Aorta (tissue), 5 donors: ENCODE measurements around the gene MON2. TPM values are rescaled to one million over a fixed set of nuclear protein-coding genes. Genes with fewer than 3 reads are reported as not detected.
"Not testable (repeated sequence)": the region's sequence is repeated elsewhere in the genome, so short reads cannot be mapped to it uniquely, and the experiment has no call there.

ENCODE experiments used
- ATAC-seq: fragments of 200-7000 bp; cut with Tn5 transposase; one replicate; pipeline ENCODE4 v1.9.1; 2022; ENCODE audit warnings: moderate library complexity; ENCODE audit not compliant: low FRiP score
- DNase-seq, 2 donors: peaks; one replicate each; pipeline ENCODE4 v3.0.0-alpha.2; 2020
- H3K27ac ChIP-seq, 2 donors: one replicate each; pipeline ENCODE4 v1.5.1; 2013; ENCODE audit warnings: low read length in 2 of 2, mild to moderate bottlenecking in 2 of 2, moderate library complexity in 2 of 2, control low read depth in 1 of 2, inconsistent platforms in 1 of 2, low read depth in 1 of 2
- H3K27me3 ChIP-seq, 2 donors: one replicate each; pipeline ENCODE4 v1.6.1; 2013; ENCODE audit warnings: control low read depth in 1 of 2, low read length in 1 of 2, mild to moderate bottlenecking in 1 of 2, moderate library complexity in 1 of 2; ENCODE audit not compliant: insufficient read depth in 2 of 2, control insufficient read depth in 1 of 2
- H3K36me3 ChIP-seq, 2 donors: one replicate each; pipeline ENCODE4 v1.6.1; 2013; ENCODE audit warnings: control low read depth in 1 of 2, low read length in 1 of 2, mild to moderate bottlenecking in 1 of 2; ENCODE audit not compliant: insufficient read depth in 2 of 2, control insufficient read depth in 1 of 2
- H3K4me1 ChIP-seq, 2 donors: one replicate each; pipeline ENCODE4 v1.6.1; 2013; ENCODE audit warnings: low read length in 2 of 2, control low read depth in 1 of 2, mild to moderate bottlenecking in 1 of 2, moderate library complexity in 1 of 2; ENCODE audit not compliant: insufficient read depth in 2 of 2, control insufficient read depth in 1 of 2
- H3K4me3 ChIP-seq, 2 donors: one replicate each; pipeline ENCODE4 v1.5.1; 2013; ENCODE audit warnings: low read length in 2 of 2, control low read depth in 1 of 2, mild to moderate bottlenecking in 1 of 2
- H3K9me3 ChIP-seq: one replicate; pipeline ENCODE4 v1.6.1; 2013; ENCODE audit warnings: mild to moderate bottlenecking, low read length; ENCODE audit not compliant: control insufficient read depth
- WGBS, 2 donors: extraction: QIAGEN DNeasy Blood & Tissue Kit; methylation state at CpG; one replicate each; pipeline ENCODE4 v1.1.7; 2013; 5-methylcytosine and 5-hydroxymethylcytosine counted together
- intact Hi-C, 2 donors: fragments of 100-400 bp; cut with DNase I; formaldehyde crosslinking; loops; one replicate each; pipeline versions ENCODE4 v1.14.2 to v1.15.0; 2022
- polyA plus RNA-seq, 2 donors: library from polyadenylated mRNA; stranded (reverse); fragments of 200-250 nt; gene quantifications; one replicate each; pipeline ENCODE4 v1.2.3, GENCODE V29; 2013
- total RNA-seq, 2 donors: library from RNA; stranded (reverse); fragmentation: NEBNext Ultra II Directional; extraction: Animal tissue kit (Norgen Biotek cat#: 25700); gene quantifications; one replicate each; pipeline ENCODE4 v1.2.1, GENCODE V29; 2021
- donor health status: healthy with polysubstance abuse.
- donor health status: Bipolar disorder and iron deficiency.
- donor health status: DM: no; HTN: no; CAD: no.
- donor health status: DM: no; HTN: no; CAD: no.
- donor health status: DM: yes; HTN: yes; CAD: no.

MON2 gene
- total and polyA plus RNA-seq, 4 donors: 3.6 to 106 (median 63.0) TPM

GRCh38 chr12:62543741-62544140, 77.1 kb downstream of the MON2 start:
- no peak overlapping the region for H3K4me3 ChIP-seq
- no peaks in the 10 kb centered on the region for H3K27me3 ChIP-seq
- ATAC-seq (no peak), DNase-seq (no peak)
- WGBS, 2 donors: 60 to 83% methylated on average over 3 of the region's 3 CpGs
- H3K27ac ChIP-seq: no peak overlapping the region
- intact Hi-C loops: no loop called here
- H3K4me1 ChIP-seq: no peaks in the 10 kb centered on the region
- H3K36me3 ChIP-seq: peaks cover 0 to 2% of the 10 kb centered on the region in 2 donors
- H3K9me3 ChIP-seq: no peaks in the 10 kb centered on the region

GRCh38 chr12:62552906-62553556, 86.4 kb downstream of the MON2 start:
- H3K9me3 ChIP-seq: no peaks in the 10 kb centered on the region
- intact Hi-C loops: no loop called here
- DNase-seq (no peak), ATAC-seq (no peak)
- no peak overlapping the region for H3K27ac ChIP-seq
- H3K4me1 ChIP-seq: no peaks in the 10 kb centered on the region
- 85 to 88% methylated on average over 5 of the region's 5 CpGs for WGBS, 2 donors
- H3K36me3 ChIP-seq: peaks cover 7 to 8% of the 10 kb centered on the region in 2 donors
- no peaks in the 10 kb centered on the region for H3K27me3 ChIP-seq
- H3K4me3 ChIP-seq: no peak overlapping the region

- H3K27ac ChIP-seq, H3K4me3 ChIP-seq, DNase-seq, H3K4me1 ChIP-seq, H3K36me3 ChIP-seq, H3K9me3 ChIP-seq, H3K27me3 ChIP-seq, ATAC-seq, intact Hi-C loops: not testable (repeated sequence)
- 100% methylated on average over 1 of the region's 1 CpG for WGBS, 2 donors
Observed at GRCh38 chr12:62559366-62559765, 92.7 kb downstream of the MON2 start.

DNA sequence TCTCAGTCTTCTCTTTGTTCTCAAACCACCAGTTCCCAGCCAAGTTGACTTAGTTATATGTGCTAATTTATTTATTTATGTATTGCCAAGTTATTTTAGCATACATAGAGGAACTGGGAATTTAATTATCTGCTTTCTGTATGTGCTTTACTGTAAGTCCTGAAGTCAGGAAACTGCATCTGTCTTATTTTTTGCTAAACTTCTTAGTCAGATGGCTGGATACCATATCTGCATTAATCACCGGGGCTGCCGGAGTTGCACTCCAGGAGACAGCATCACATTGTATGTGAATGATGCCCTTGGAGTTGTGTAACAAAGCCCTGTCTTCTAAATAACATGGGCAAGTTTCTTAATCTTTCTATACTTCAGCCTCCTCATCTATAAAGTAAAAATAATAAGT, 96.2 kb downstream of the MON2 start:
- ATAC-seq: no peak
- H3K9me3 ChIP-seq: no peaks in the 10 kb centered on the region
- H3K4me3 ChIP-seq: no peak overlapping the region
- no peak overlapping the region for H3K27ac ChIP-seq
- 71 to 73% methylated on average over 2 of the region's 2 CpGs for WGBS, 2 donors
- no peaks in the 10 kb centered on the region for H3K27me3 ChIP-seq
- intact Hi-C loops: no loop called here
- peaks cover 0 to 1% of the 10 kb centered on the region in 2 donors for H3K36me3 ChIP-seq
- no peaks in the 10 kb centered on the region for H3K4me1 ChIP-seq
- no peak for DNase-seq

DNA sequence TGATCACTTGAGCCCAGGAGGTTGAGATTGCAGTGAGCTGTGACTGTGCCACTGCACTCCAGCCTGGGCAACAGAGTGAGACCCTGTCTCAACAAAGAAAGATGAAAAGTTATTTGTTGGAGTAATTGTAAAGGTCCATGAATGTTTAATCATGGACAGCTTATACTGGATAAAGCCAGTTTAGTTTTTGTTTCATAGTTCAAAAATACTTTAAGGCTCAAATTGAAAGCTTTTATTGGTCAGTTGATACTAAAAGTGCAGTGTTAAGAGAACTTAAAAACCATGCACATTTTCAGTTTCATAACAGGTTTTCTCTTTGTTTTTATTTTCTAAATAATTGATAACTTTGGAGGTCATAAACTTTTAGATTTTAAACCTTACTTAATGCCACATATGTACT, 108.4 kb downstream of the MON2 start:
- DNase-seq (no peak), ATAC-seq (no peak)
- H3K4me1 ChIP-seq: peaks cover 0 to 3% of the 10 kb centered on the region in 2 donors
- H3K36me3 ChIP-seq: no peaks in the 10 kb centered on the region
- no peaks in the 10 kb centered on the region for H3K27me3 ChIP-seq
- H3K9me3 ChIP-seq: no peaks in the 10 kb centered on the region
- H3K4me3 ChIP-seq: no peak overlapping the region
- H3K27ac ChIP-seq: peak overlapping the region in 1 of 2 donors; percentile 66
- intact Hi-C loops: no loop called here

DNA sequence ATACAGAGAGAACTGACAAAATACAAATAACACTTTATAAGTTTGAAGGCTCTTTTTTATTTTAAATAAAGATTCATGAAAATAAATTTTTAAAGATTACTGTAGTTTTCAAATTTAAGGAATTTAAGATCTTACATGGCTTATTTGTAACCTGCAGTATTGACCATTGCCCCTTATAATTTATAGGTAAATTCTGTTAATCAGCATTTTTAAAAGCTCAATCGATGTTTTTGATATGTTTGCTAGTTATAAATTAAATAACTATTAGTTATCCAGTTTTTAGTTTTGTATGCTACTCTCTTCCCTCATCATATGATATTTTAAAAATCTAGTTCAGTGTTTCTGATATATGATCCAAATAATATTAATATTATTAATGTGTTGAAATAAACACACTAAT, 109.9 kb downstream of the MON2 start:
- H3K4me3 ChIP-seq: no peak overlapping the region
- peaks cover 0 to 3% of the 10 kb centered on the region in 2 donors for H3K4me1 ChIP-seq
- no peaks in the 10 kb centered on the region for H3K9me3 ChIP-seq
- intact Hi-C loops: no loop called here
- H3K27me3 ChIP-seq: no peaks in the 10 kb centered on the region
- H3K36me3 ChIP-seq: no peaks in the 10 kb centered on the region
- ATAC-seq: no peak
- 88 to 93% methylated on average over 1 of the region's 1 CpG for whole genome bisulfite sequencing, 2 donors
- no peak for DNase-seq
- H3K27ac ChIP-seq: no peak overlapping the region

DNA sequence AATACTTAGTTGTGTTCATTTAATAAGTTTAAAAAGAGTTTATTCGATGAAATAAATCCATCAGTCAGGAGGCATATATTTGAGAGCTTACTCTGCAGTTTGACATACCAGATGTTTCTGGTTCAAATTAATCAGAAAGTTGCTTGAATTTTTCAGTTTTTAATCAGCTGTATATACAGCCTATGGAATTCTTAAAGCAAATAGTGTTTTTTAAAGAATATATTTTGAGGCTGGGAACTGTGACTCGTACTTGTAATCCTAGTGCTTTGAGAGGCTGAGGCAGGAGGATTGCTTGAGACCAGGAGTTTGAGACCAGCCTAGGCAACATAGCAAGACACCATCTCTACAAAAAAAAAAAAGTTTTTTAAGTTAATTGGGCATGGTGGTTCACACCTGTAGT, 112.1 kb downstream of the MON2 start:
- H3K27ac ChIP-seq: no peak overlapping the region
- H3K9me3 ChIP-seq: no peaks in the 10 kb centered on the region
- intact Hi-C loops: no loop called here
- H3K27me3 ChIP-seq: no peaks in the 10 kb centered on the region
- DNase-seq (no peak), ATAC-seq (no peak)
- WGBS, 2 donors: 32 to 53% methylated on average over 2 of the region's 2 CpGs
- no peak overlapping the region for H3K4me3 ChIP-seq
- peaks cover 0 to 3% of the 10 kb centered on the region in 2 donors for H3K4me1 ChIP-seq
- H3K36me3 ChIP-seq: no peaks in the 10 kb centered on the region

- H3K36me3 ChIP-seq: no peaks in the 10 kb centered on the region
Observed at GRCh38 chr12:62581288-62582064, 114.8 kb downstream of the MON2 start.

DNA sequence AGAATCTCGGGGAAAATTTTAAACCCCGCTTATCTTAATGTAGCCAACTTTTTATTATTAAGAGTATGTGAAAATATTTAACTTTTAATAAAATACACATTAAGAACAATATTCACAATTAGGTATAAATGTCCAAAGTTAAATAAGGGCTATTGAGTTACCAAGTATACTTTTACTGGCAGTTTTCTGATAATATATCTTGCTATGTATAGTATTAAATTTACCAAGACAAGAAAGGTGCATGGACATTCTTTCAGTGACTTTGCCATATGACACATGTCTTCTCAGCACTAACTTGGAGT, 115.4 kb downstream of the MON2 start:
- Histone ChIP-seq H3K27ac (no peak overlapping the region), H3K4me3 (no peak overlapping the region), H3K36me3 (no peaks in the 10 kb centered on the region), H3K9me3 (no peaks in the 10 kb centered on the region), H3K27me3 (no peaks in the 10 kb centered on the region), H3K4me1 (no peaks in the 10 kb centered on the region)
- 3 to 8% methylated on average over 2 of the region's 2 CpGs for WGBS, 2 donors
- intact Hi-C loops: loop anchor here (1.0 to 5.0 kb wide), 2 partner anchors 210 to 211 kb away; no protein-coding TSS in a partner anchor
- DNase-seq (no peak), ATAC-seq (no peak)

More at GRCh38 chr12:62581288-62582064, 114.8 kb downstream of the MON2 start:
- no peaks in the 10 kb centered on the region for H3K9me3 ChIP-seq
- H3K27me3 ChIP-seq: no peaks in the 10 kb centered on the region
- ATAC-seq (peak; percentile 80), DNase-seq (no peak)
- no peak overlapping the region for H3K4me3 ChIP-seq
- H3K4me1 ChIP-seq: no peaks in the 10 kb centered on the region
- intact Hi-C loops: loop anchor here (1.0 to 5.0 kb wide), 2 partner anchors 211 to 212 kb away; no protein-coding TSS in a partner anchor
- 70 to 73% methylated on average over 12 of the region's 12 CpGs for WGBS, 2 donors
- no peak overlapping the region for H3K27ac ChIP-seq
